BE2C (cell line): ENCODE results near the gene BMPER.

ENCODE experiments used
- DNase-seq: peaks from one replicate; pipeline ENCODE4 v3.0.0-alpha.2; 2020
- H3K27me3 ChIP-seq: fragments of 250-450 bp; sonication (Bioruptor Pico); 2 replicates; pipeline ENCODE4 v1.5.1; 2020; ENCODE audit warnings: mild to moderate bottlenecking
- H3K36me3 ChIP-seq: fragments of 250-450 bp; sonication (Bioruptor Pico); 2 replicates; pipeline ENCODE4 v1.5.1; 2020; ENCODE audit warnings: mild to moderate bottlenecking
- H3K4me1 ChIP-seq: fragments of 250-450 bp; sonication (Bioruptor Pico); 2 replicates; pipeline ENCODE4 v1.5.1; 2020
- H3K4me3 ChIP-seq: 2 replicates; pipeline ENCODE4 v1.5.1; 2011; ENCODE audit warnings: low read depth, low read length
- H3K9me3 ChIP-seq: fragments of 250-450 bp; sonication (Bioruptor Pico); 2 replicates; pipeline ENCODE4 v1.5.1; 2020
- TF ChIP-seq, protein P1 (sequence below): IDR thresholded peaks from 2 replicates; pipeline ENCODE4 v1.5.1; 2012; ENCODE audit warnings: mild to moderate bottlenecking, low read depth, low read length

Gene BMPER

DNA sequence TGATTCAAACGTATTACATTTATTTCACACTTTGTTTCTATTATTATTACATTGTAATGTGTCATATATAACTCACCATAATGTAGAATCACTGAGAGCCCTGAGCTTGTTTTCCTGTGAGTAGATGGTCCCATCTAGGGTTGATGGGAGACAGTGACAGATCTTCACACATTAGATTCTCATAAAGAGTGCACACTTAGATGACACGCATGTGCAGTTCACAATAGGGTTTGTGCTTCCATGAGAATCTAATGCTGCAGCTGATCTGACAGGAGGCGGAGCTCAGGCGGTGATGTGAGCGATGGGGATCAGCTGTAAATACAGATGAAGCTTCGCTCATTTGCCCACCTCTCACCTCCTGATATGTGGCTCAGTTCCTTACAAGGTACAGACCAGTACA is 36.1 kb downstream of the BMPER start:
- Histone ChIP-seq H3K27me3 (no peaks in the 10 kb centered on the region; the same call in none of the 2 replicates), H3K4me1 (no peaks in the 10 kb centered on the region), H3K36me3 (no peaks in the 10 kb centered on the region), H3K9me3 (no peaks in the 10 kb centered on the region), H3K4me3 (no peak overlapping the region)
- TF ChIP-seq, protein P1, sequence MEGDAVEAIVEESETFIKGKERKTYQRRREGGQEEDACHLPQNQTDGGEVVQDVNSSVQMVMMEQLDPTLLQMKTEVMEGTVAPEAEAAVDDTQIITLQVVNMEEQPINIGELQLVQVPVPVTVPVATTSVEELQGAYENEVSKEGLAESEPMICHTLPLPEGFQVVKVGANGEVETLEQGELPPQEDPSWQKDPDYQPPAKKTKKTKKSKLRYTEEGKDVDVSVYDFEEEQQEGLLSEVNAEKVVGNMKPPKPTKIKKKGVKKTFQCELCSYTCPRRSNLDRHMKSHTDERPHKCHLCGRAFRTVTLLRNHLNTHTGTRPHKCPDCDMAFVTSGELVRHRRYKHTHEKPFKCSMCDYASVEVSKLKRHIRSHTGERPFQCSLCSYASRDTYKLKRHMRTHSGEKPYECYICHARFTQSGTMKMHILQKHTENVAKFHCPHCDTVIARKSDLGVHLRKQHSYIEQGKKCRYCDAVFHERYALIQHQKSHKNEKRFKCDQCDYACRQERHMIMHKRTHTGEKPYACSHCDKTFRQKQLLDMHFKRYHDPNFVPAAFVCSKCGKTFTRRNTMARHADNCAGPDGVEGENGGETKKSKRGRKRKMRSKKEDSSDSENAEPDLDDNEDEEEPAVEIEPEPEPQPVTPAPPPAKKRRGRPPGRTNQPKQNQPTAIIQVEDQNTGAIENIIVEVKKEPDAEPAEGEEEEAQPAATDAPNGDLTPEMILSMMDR: no peak
- DNase-seq: no peak

DNA sequence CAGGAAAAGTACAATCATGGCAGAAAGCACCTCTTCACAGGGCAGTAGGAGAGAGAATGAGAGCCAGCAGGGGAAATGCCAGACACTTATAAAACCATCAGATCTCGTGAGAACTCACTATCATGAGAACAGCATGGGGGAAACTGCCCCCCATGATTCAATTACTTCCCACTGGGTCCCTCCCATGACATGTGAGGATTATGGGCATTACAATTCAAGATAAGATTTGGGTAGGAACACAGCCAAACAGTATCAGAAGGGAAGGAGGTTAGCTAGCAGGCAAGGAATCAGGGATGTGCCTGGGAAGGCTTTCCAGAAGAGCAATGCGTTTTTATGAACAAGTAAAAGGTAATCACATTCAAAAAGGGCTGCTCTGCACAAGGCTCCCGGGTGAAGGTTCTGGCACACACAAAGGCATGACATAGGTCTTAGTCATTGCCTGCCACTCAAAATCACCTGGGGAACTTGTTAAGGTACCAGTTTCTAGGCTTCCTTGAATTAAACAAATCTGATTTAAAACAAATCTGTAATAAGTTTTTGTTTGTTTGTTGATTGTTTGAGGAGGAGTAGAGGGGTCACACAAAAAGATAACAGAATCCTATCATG is 40.9 kb downstream of the BMPER start:
- Histone ChIP-seq H3K27me3 (no peaks in the 10 kb centered on the region; the same call in none of the 2 replicates), H3K36me3 (no peaks in the 10 kb centered on the region), H3K9me3 (no peaks in the 10 kb centered on the region), H3K4me3 (no peak overlapping the region), H3K4me1 (no peaks in the 10 kb centered on the region)
- no peak for DNase-seq
- TF ChIP-seq, protein P1: no peak

DNA sequence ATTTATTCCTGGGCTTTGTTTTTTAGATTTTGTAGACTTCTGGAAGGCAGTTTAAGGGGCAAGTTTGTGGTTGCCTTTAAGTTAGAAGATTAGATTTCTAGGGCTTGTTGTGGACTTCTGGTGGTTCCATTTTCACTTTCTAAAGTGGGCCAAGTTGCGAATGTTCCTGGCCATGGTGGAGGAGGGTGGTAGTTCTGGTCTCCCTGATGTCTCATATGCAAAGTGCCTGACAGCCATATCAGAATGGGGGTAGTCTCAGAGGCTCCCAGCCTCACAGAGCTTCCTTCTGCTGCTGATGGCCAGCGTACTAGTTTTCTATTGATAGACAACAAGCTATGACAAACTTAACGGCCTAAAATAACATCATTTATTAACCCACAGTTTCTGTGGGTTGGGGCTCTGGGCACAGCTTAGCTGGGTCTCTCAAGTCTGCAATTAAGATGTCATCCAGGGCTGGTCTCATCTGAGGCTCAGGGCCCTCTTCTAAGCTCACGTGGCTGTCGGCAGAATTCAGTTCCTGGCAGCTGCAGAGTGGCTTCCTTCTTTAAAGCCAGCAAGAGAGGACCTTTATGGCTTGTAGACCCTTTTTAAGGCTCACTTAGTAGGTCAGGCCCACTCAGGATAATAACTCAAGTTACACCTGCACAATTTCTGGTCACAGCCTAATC is 44.8 kb downstream of the BMPER start:
- Histone ChIP-seq H3K4me3 (no peak overlapping the region), H3K4me1 (no peaks in the 10 kb centered on the region), H3K36me3 (no peaks in the 10 kb centered on the region), H3K9me3 (no peaks in the 10 kb centered on the region), H3K27me3 (0 out of 2 replicates have a peak, but pooled peaks cover 3% of the 10 kb centered on the region)
- TF ChIP-seq, protein P1: no peak
- DNase-seq: no peak

DNA sequence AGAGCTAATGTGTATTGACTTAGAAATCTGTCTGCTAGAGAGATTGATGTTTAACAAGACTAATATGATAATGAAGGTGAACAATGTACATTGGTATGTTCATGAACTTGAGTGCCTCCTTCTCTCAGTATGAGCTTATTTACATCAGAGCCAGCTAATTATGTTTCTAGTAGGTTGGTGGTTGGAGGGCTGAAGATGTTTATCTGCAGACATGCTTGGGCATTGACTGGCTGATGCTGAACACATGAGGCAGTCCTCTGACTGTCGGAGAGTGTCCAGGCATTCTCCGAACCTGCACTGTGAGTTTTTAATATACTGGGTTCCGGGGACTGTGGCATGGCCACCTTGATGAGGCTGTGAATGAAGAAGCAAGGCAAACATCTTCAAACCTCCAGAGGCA is 47.5 kb downstream of the BMPER start:
- DNase-seq: no peak
- TF ChIP-seq, protein P1: no peak
- Histone ChIP-seq H3K9me3 (no peaks in the 10 kb centered on the region), H3K36me3 (no peaks in the 10 kb centered on the region), H3K4me3 (no peak overlapping the region), H3K27me3 (0 out of 2 replicates have a peak, but pooled peaks cover 3% of the 10 kb centered on the region), H3K4me1 (no peaks in the 10 kb centered on the region)

DNA sequence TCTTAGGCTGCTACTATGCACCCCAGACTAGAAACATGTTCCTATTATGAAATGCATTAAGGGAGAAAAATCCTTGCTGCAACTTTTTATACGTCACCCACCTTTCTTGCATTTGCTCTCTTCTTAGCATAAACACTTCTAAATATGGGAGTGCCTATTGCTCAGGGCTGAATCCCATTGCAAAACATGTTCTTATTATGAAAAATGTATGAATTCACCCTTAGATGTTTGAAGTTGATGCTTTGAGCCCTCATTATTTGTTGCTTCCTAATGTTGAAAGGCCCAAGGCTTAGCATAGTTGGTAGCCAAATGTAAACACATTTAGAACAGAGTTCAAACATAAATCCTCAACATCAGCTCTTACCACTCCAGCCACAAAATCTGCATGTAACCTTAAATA is 52.8 kb downstream of the BMPER start:
- H3K27me3 ChIP-seq: peaks cover 3% of the 10 kb centered on the region; the same call in 1 of the 2 replicates
- no peaks in the 10 kb centered on the region for H3K9me3 ChIP-seq
- H3K4me1 ChIP-seq: no peaks in the 10 kb centered on the region
- no peaks in the 10 kb centered on the region for H3K36me3 ChIP-seq
- no peak for DNase-seq
- TF ChIP-seq, protein P1: no peak
- H3K4me3 ChIP-seq: no peak overlapping the region

DNA sequence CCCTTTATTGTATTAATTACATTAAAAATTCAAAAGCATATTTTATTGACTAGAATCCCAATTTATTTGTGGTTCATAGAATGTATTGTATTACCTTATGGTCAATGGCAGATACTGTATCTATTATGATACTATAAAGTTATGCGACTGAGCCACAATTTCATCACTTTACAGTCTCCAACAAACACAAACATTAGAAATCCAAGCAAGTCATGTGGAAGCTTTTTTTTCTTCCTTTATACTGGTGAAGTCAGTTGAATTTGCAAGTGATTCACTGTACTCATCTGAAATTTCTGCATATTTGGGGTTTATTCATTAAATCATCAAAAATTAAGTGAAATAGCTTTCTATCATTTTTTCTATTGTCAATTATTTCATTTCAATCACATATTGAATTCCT is 54.3 kb downstream of the BMPER start:
- no peaks in the 10 kb centered on the region for H3K4me1 ChIP-seq
- H3K36me3 ChIP-seq: no peaks in the 10 kb centered on the region
- H3K27me3 ChIP-seq: no peaks in the 10 kb centered on the region; the same call in 1 of the 2 replicates
- no peak for DNase-seq
- H3K4me3 ChIP-seq: no peak overlapping the region
- no peaks in the 10 kb centered on the region for H3K9me3 ChIP-seq
- TF ChIP-seq, protein P1: no peak
